Natural killer cell (primary cell): ENCODE measurements around the gene SLC33A1. TPM values are rescaled to one million over a fixed set of nuclear protein-coding genes. Genes with fewer than 3 reads are reported as not detected.
A peak's percentile ranks its signal among the peaks of the same experiment; 100 is the strongest.

Source experiments
- ATAC-seq, 3 donors: fragments of 150-1000 bp in 2 of 3; fragments of 200-7000 bp in 1 of 3; cut with Tn5 transposase; 1 replicate in 1 of 3; 2 replicates in 2 of 3; pipeline ENCODE4 v1.10.0; 2021; ENCODE audit warnings: mild to moderate bottlenecking in 2 of 3, moderate library complexity in 2 of 3
- DNase-seq, 2 donors: peaks; one replicate each; pipeline versions ENCODE4 v3.0.0 to v3.0.0-alpha.2; 2013 to 2021; ENCODE audit warnings: mixed read lengths in 1 of 2
- H3K27ac ChIP-seq: one replicate; pipeline ENCODE4 v1.5.1; 2013; ENCODE audit warnings: mild to moderate bottlenecking, low read length
- H3K27me3 ChIP-seq: one replicate; pipeline ENCODE4 v1.6.1; 2013; ENCODE audit warnings: low read length; ENCODE audit not compliant: control insufficient read depth, insufficient read depth
- H3K36me3 ChIP-seq: one replicate; pipeline ENCODE4 v1.6.1; 2013; ENCODE audit warnings: low read length; ENCODE audit not compliant: control insufficient read depth, insufficient read depth
- H3K4me1 ChIP-seq: one replicate; pipeline ENCODE4 v1.6.1; 2013; ENCODE audit warnings: low read length; ENCODE audit not compliant: control insufficient read depth, insufficient read depth
- H3K4me3 ChIP-seq: one replicate; pipeline ENCODE4 v1.5.1; 2013; ENCODE audit warnings: low read length
- H3K9me3 ChIP-seq: one replicate; pipeline ENCODE4 v1.6.1; 2013; ENCODE audit warnings: low read length; ENCODE audit not compliant: control insufficient read depth, insufficient read depth
- H3K27ac Mint-ChIP-seq, 2 donors: one replicate each; pipeline ENCODE4 v1.8.0; 2022; ENCODE audit warnings: mild to moderate bottlenecking in 2 of 2, mixed read lengths in 2 of 2, moderate library complexity in 1 of 2
- H3K27me3 Mint-ChIP-seq, 2 donors: one replicate each; pipeline ENCODE4 v1.8.0; 2022; ENCODE audit warnings: low read depth in 2 of 2, mixed read lengths in 2 of 2
- H3K36me3 Mint-ChIP-seq: one replicate; pipeline ENCODE4 v1.8.0; 2022; ENCODE audit warnings: mixed read lengths
- H3K4me1 Mint-ChIP-seq, 2 donors: one replicate each; pipeline ENCODE4 v1.8.0; 2022; ENCODE audit warnings: mixed read lengths in 2 of 2
- H3K4me3 Mint-ChIP-seq: one replicate; pipeline ENCODE4 v1.8.0; 2022; ENCODE audit warnings: mild to moderate bottlenecking, moderate library complexity, mixed read lengths
- H3K9me3 Mint-ChIP-seq, 2 donors: one replicate each; pipeline ENCODE4 v1.8.0; 2022; ENCODE audit warnings: mixed read lengths in 2 of 2
- WGBS: methylation state at CpG from one replicate; pipeline ENCODE4 v1.1.7; 2013; ENCODE audit warnings: missing lambda C conversion rate; ENCODE audit not compliant: insufficient coverage; 5-methylcytosine and 5-hydroxymethylcytosine counted together
- intact Hi-C: fragments of 100-400 bp; cut with micrococcal nuclease; formaldehyde crosslinking; loops from one replicate; pipeline ENCODE4 v1.14.2; 2022
- total RNA-seq, 4 donors: library from RNA; stranded (reverse); fragments of 120-200 nt in 1 of 4; gene quantifications; one replicate each; pipeline versions ENCODE4 v1.2.3 to v1.2.4, GENCODE V29; 2013 to 2022
- TF ChIP-seq, protein P1 (sequence below): fragments of 200-600 bp; IDR thresholded peaks from one replicate; pipeline ENCODE4 v1.8.0; 2022; ENCODE audit warnings: antibody characterized with exemption

The SLC33A1 gene
- total RNA-seq, 3 donors from 2014 or later (not counting 1 experiment from before 2014, with no cell fraction given) = 25.2 to 28.4 (median 27.2) TPM

DNA sequence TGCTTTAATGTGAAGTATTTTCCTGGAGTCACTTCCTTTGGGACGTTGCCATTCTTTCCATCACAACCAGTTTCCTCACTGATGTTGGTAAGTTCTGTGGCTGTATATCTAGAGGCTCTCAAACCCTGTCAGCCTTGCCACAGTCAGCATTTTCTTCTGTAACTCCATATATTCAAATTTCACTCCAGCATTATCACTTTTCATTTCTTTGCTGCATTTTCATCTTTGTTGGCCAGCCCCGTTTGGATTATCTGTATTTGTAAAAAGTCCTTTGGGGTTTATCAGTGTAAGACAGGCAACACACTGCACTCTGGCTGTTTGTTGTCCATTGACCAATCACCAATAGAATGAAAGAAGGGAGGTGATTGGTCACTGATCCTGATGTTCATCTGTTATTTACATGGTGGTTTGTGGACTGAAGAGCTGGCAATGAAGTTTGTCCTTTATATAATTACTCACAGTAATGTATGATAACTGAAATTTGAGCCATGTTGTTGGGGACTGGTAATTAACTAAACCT, 36.5 kb upstream of the SLC33A1 start:
- Histone ChIP-seq H3K4me1 (peaks cover 4% of the 10 kb centered on the region), H3K9me3 (no peaks in the 10 kb centered on the region), H3K4me3 (no peak overlapping the region), H3K36me3 (peaks cover 17% of the 10 kb centered on the region), H3K27ac (no peak overlapping the region), H3K27me3 (no peaks in the 10 kb centered on the region)
- ATAC-seq (peak in 1 of 3 donors; percentile 36), DNase-seq (peak in 1 of 2 donors; percentile 8)
- no peak overlapping the region for H3K27ac Mint-ChIP-seq
- H3K4me1 Mint-ChIP-seq = peaks cover 20 to 33% of the 10 kb centered on the region in 2 donors
- H3K27me3 Mint-ChIP-seq = no peaks in the 10 kb centered on the region
- no peak overlapping the region for H3K4me3 Mint-ChIP-seq
- no peaks in the 10 kb centered on the region for H3K36me3 Mint-ChIP-seq
- WGBS = 20% methylated on average over 1 of the region's 2 CpGs
- intact Hi-C loops = no loop called here
- TF ChIP-seq, protein P1, sequence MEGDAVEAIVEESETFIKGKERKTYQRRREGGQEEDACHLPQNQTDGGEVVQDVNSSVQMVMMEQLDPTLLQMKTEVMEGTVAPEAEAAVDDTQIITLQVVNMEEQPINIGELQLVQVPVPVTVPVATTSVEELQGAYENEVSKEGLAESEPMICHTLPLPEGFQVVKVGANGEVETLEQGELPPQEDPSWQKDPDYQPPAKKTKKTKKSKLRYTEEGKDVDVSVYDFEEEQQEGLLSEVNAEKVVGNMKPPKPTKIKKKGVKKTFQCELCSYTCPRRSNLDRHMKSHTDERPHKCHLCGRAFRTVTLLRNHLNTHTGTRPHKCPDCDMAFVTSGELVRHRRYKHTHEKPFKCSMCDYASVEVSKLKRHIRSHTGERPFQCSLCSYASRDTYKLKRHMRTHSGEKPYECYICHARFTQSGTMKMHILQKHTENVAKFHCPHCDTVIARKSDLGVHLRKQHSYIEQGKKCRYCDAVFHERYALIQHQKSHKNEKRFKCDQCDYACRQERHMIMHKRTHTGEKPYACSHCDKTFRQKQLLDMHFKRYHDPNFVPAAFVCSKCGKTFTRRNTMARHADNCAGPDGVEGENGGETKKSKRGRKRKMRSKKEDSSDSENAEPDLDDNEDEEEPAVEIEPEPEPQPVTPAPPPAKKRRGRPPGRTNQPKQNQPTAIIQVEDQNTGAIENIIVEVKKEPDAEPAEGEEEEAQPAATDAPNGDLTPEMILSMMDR = no peak
- no peaks in the 10 kb centered on the region for H3K9me3 Mint-ChIP-seq

DNA sequence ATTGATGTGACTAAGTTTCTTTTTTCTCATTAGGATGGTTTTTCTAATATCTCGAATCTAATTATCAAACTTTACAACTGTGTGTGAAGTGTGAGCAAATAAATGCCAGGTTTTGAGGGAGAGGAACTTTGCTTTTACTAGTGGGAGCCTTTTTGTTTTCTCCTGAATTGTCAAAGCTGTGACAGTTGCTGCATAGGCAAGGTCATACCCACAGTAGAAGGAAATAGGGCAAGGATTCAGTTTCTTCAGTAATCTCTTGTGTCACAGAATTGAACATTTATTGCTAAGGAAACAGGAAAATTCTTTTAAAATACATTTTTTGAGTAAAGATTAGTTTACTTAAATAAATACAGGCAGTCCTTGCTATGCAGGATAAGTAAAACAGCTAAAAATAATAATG, 35.7 kb upstream of the SLC33A1 start:
- Mint-ChIP-seq H3K36me3 (no peaks in the 10 kb centered on the region), H3K4me1 (peaks cover 21 to 33% of the 10 kb centered on the region in 2 donors), H3K27ac (no peak overlapping the region), H3K4me3 (no peak overlapping the region), H3K27me3 (no peaks in the 10 kb centered on the region), H3K9me3 (no peaks in the 10 kb centered on the region)
- no peak for DNase-seq
- no peaks in the 10 kb centered on the region for H3K9me3 ChIP-seq
- WGBS = no CpG with 5 or more reads among the region's 1 CpG
- no peak overlapping the region for H3K4me3 ChIP-seq
- no peak overlapping the region for H3K27ac ChIP-seq
- TF ChIP-seq, protein P1 = no peak
- ATAC-seq = no peak
- H3K4me1 ChIP-seq = peaks cover 4% of the 10 kb centered on the region
- intact Hi-C loops = no loop called here
- no peaks in the 10 kb centered on the region for H3K27me3 ChIP-seq
- H3K36me3 ChIP-seq = peaks cover 12% of the 10 kb centered on the region

GRCh38 chr3:155889212-155889611, 35.0 kb upstream of the SLC33A1 start:
- H3K4me3 Mint-ChIP-seq = no peak overlapping the region
- no peaks in the 10 kb centered on the region for H3K36me3 Mint-ChIP-seq
- H3K4me3 ChIP-seq = no peak overlapping the region

More at GRCh38 chr3:155889212-155889611, 35.0 kb upstream of the SLC33A1 start:
- Histone ChIP-seq H3K27ac (no peak overlapping the region), H3K4me1 (peaks cover 4% of the 10 kb centered on the region), H3K9me3 (no peaks in the 10 kb centered on the region), H3K27me3 (no peaks in the 10 kb centered on the region), H3K36me3 (peaks cover 6% of the 10 kb centered on the region)
- ATAC-seq (no peak), DNase-seq (no peak)
- TF ChIP-seq, protein P1 = no peak
- 97% methylated on average over 5 of the region's 5 CpGs for WGBS
- no peaks in the 10 kb centered on the region for H3K27me3 Mint-ChIP-seq
- no peaks in the 10 kb centered on the region for H3K9me3 Mint-ChIP-seq
- intact Hi-C loops = no loop called here
- H3K27ac Mint-ChIP-seq = peak overlapping the region in 1 of 2 donors; percentile 40
- peaks cover 28 to 39% of the 10 kb centered on the region in 2 donors for H3K4me1 Mint-ChIP-seq
